GM13977 (cell line): ENCODE results near the gene GNG5.

Source experiments
- DNase-seq: peaks from one replicate; pipeline ENCODE4 v3.0.0; 2012; ENCODE audit warnings: low spot score
- in situ Hi-C: fragments of 300-500 bp; cut with MboI; formaldehyde crosslinking; loops from one replicate; pipeline ENCODE4 v1.12.0; 2022; ENCODE audit warnings: low sequenced_read_pairs, low pct_unique_long_range_greater_than_20kb, mixed read lengths, inconsistent platforms; ENCODE audit not compliant: unreplicated experiment
- TF ChIP-seq, protein P1 (sequence below): IDR thresholded peaks from 2 replicates; pipeline ENCODE4 v1.5.1; 2012; ENCODE audit warnings: mild to moderate bottlenecking, control low read depth; ENCODE audit not compliant: insufficient read depth; ENCODE audit errors: extremely low read depth, missing control alignments

Gene GNG5

DNA sequence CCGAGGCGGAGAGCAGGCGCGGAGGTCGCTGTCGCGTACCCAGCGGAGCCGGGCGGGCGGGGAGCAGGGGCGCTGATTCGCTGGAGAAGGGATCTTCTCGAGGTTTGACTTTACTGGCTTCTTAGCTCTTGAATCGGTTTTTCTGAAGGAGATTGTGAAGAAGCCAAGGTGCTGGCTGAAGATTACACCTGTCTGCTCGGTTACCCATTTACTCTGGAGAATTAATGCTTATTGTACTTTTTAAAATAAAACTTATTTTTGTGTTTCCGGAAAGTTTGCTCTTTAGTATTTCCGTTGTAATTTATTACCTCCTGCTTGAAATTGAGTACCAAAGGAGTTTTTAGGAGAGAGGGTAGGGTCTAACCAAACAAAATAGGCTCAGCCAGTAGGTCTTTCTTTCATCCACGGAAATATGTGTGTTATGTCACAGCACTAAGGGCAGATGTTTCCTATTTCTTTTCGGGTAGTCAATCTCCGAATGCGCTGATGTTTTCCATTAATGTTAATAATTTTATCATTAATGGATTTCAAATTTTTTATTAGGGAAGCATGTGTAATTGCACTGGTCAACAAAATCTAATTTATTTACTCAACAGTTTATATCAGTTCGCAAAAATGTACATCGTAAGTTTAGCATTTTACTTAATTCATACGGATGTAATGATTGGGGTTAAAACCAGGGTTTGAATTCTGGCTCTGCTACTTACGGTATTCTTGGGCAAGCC lies 510 bp upstream of the GNG5 start:
- in situ Hi-C loops = no loop called here
- DNase-seq = no peak
- TF ChIP-seq, protein P1, sequence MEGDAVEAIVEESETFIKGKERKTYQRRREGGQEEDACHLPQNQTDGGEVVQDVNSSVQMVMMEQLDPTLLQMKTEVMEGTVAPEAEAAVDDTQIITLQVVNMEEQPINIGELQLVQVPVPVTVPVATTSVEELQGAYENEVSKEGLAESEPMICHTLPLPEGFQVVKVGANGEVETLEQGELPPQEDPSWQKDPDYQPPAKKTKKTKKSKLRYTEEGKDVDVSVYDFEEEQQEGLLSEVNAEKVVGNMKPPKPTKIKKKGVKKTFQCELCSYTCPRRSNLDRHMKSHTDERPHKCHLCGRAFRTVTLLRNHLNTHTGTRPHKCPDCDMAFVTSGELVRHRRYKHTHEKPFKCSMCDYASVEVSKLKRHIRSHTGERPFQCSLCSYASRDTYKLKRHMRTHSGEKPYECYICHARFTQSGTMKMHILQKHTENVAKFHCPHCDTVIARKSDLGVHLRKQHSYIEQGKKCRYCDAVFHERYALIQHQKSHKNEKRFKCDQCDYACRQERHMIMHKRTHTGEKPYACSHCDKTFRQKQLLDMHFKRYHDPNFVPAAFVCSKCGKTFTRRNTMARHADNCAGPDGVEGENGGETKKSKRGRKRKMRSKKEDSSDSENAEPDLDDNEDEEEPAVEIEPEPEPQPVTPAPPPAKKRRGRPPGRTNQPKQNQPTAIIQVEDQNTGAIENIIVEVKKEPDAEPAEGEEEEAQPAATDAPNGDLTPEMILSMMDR = no peak

DNA sequence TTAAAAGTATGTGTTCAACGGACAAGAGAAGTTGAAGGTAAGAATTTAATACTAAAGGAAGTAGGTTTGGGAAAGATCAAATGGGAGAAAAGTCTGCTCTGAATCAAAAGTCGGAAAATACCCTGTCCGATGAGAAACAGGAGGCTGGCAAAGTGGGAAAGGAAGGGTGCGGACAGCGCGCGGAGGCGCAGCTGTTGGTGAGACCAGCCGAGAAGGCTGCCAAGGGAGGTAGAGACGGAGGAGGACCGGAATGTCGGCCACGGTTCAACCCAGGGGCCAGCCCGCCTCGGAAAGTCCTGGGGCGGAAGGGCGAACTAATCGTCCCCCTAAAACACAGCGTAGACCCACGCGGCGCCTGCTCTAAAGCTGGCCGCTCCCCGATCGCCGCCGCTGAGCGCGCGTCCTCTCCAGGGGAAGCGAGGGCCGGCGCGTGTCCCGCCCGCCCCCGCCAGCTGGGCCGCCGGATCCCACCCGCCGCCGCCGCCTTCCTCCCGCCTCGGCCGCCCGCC lies 834 bp downstream of the GNG5 start:
- in situ Hi-C loops = no loop called here
- DNase-seq = no peak
- TF ChIP-seq, protein P1 = no peak

DNA sequence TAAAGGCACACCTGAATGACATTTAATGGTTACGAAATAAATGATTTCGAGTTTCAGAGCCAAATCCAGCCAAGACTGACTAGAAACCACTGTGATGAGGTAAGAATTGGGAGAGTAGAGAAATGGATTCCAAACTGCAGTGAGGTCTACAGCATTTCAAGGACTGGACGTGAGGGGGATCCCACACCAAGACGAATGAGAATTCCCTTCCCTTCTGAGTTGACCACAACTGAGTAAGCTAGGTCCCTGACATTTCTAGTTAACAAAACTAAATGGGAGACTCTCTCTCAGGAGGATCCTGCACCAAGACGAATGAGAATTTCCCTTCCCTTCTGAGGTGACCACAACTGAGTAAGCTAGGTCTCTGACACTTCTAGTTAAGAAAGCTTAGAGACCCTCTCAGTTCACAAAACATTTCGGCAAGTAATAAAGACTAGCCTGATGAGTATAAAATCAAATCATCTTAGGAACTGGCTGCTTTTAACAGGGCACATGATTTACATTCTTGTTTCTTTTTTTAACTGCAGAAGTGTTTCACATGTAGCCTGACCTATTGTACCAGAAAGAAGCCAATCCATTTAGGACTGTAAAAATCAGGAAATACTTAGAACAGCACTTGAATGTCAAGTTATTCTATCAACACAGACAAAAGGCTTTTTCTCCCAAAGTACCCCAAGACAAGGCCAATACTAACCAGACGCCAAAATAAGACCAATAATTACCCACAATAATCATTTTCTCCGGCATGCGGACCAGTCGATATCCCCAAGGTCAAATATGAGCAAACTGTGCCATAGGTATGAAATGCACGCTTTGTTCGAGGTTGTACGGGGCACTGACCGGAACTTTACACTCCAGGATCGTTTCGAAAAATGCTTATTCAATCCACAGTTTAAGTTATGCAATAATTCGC lies 1.5 kb downstream of the GNG5 start:
- TF ChIP-seq, protein P1 = no peak
- peak; percentile 14 for DNase-seq
- in situ Hi-C loops = no loop called here

DNA sequence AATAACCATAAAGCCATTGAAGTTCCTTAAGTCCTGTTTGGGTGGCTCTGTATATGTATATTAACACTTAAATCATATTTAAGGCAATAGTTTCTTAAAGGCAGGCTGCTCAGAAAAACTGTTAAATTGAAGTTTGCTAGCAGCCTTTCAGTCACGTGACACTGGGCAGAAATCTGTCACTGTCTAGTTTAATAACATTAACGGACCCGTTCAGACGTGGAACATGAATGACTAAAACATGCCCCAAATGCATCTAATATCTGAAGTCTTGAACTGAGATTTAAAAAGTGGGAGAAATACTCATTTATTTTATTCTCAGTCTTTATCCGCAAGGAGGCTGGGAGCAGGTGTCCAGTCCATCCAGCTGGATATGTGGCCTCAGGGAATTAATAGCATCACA lies 3.5 kb downstream of the GNG5 start:
- in situ Hi-C loops = no loop called here

DNA sequence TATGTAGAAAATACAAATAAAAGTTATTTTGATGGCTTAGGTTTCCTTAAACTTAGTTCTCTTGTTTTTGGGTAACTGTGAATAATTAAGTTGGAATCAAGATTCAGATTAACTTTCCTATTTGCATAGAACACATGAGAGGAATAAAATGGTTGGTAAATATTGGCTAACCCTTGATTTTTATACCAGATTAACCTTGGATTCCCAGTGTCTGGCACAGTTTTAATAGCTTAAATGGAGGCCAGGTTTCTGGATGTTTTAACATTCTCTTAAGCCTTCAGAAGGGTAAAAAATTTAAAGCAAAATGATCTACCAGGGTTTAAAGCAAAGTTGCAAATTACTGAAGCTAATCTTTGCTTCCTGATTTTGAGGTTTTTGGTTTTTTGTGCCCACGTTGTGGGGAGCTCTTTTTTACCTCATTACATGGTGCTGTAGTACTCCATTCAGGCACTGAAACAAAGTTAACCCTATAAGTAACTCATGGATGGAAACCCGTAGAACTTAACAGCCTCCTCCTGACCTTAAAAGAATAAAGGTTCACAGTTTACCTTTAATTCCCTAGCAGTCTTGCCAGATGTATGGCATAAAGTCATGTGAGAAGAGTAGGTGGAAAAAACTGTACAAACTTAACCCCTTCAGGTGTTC lies 8.6 kb downstream of the GNG5 start:
- in situ Hi-C loops = no loop called here
- no peak for DNase-seq
- TF ChIP-seq, protein P1 = no peak

More for the DNA sequence above, 3.5 kb downstream of the GNG5 start:
- TF ChIP-seq, protein P1 = no peak
- DNase-seq = no peak

DNA sequence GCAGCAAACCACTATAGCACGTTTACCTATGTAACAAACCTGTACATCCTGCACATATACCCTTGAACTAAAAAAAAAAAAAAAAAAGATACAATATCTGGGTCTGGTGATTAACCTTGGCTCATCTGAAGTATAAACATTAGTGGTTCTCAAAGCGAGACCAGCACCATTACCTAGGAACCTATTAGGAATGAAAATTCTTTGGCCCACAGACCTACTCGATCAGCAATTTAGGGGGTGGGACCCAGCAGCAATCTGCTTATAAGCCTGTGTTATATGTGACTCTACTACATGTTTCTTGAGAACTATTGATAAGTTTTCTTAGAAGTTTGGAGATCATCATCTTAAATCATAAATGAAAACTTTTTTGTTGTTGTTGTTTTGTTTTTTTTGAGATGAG lies 9.9 kb downstream of the GNG5 start:
- in situ Hi-C loops = no loop called here
- no peak for DNase-seq
- TF ChIP-seq, protein P1 = no peak
